ENCODE results near the gene NHLRC3. TPM values are rescaled to one million over a fixed set of nuclear protein-coding genes. Genes with fewer than 3 reads are reported as not detected.

Gene NHLRC3
- total RNA-seq, 4 donors from 2014 or later, result 3.2 to 58.1 (median 38.9) TPM

GRCh38 chr13:39020853-39021462, 17.3 kb upstream of the NHLRC3 start:
- in situ Hi-C loops (cut with MboI; ENCODE audit: low pct_ligation_motif_present in 1 of 4, low pct_unique_long_range_greater_than_20kb in 1 of 4, low sequenced_read_pairs in 3 of 4) (no loop called here), intact Hi-C loops (cut with DNase I; ENCODE audit: low total_unique reads) (no loop called here)
- peaks cover 0 to 25% (median 9%) of the 10 kb centered on the region in 4 donors for H3K36me3 ChIP-seq
- no peak for DNase-seq
- no peaks in the 10 kb centered on the region for H3K9me3 ChIP-seq
- no peak overlapping the region for H3K4me3 ChIP-seq
- H3K27ac ChIP-seq, result no peak overlapping the region
- no peaks in the 10 kb centered on the region for H3K27me3 ChIP-seq
- TF ChIP-seq EP300 (IDR thresholded peaks at IDR 0.05; ENCODE audit: low read depth) (no peak), POLR2A (IDR thresholded peaks at IDR 0.05) (no peak)
- peaks cover 0 to 48% (median 16%) of the 10 kb centered on the region in 4 donors for H3K4me1 ChIP-seq
- WGBS, 2 donors (ENCODE audit: low coverage in 1 of 2), result 72 to 74% methylated on average over 4 of the region's 4 CpGs

GRCh38 chr13:39023316-39023715, 14.9 kb upstream of the NHLRC3 start:
- no peak overlapping the region for H3K4me3 ChIP-seq
- no peak for DNase-seq
- no peaks in the 10 kb centered on the region for H3K9me3 ChIP-seq
- H3K36me3 ChIP-seq, result peaks cover 0 to 35% (median 11%) of the 10 kb centered on the region in 4 donors
- peaks cover 0 to 52% (median 21%) of the 10 kb centered on the region in 4 donors for H3K4me1 ChIP-seq
- no peaks in the 10 kb centered on the region for H3K27me3 ChIP-seq
- H3K27ac ChIP-seq, result peak overlapping the region in 3 of 4 donors; percentile 40 to 59 (median 47)
- WGBS, 2 donors (ENCODE audit: low coverage in 1 of 2), result 49 to 59% methylated on average over 2 of the region's 2 CpGs
- TF ChIP-seq EP300 (IDR thresholded peaks at IDR 0.05; ENCODE audit: low read depth) (no peak), CTCF (IDR thresholded peaks at IDR 0.05) (no peak), POLR2A (IDR thresholded peaks at IDR 0.05) (no peak), POLR2AphosphoS5 (IDR thresholded peaks at IDR 0.05) (no peak)
- intact Hi-C loops (cut with DNase I; ENCODE audit: low total_unique reads) (no loop called here), in situ Hi-C loops (cut with MboI; ENCODE audit: low pct_ligation_motif_present in 1 of 4, low pct_unique_long_range_greater_than_20kb in 1 of 4, low sequenced_read_pairs in 3 of 4) (no loop called here)

- Histone ChIP-seq H3K9me3 (no peaks in the 10 kb centered on the region), H3K27me3 (no peaks in the 10 kb centered on the region), H3K27ac (peak overlapping the region in 3 of 4 donors; percentile 40 to 59 (median 47)), H3K36me3 (peaks cover 0 to 33% (median 12%) of the 10 kb centered on the region in 4 donors), H3K4me1 (peaks cover 0 to 52% (median 21%) of the 10 kb centered on the region in 4 donors), H3K4me3 (no peak overlapping the region)
- TF ChIP-seq POLR2A (IDR thresholded peaks at IDR 0.05) (no peak), POLR2AphosphoS5 (IDR thresholded peaks at IDR 0.05) (peak in 1 of 3 donors; percentile 8)
- in situ Hi-C loops (cut with MboI; ENCODE audit: low pct_ligation_motif_present in 1 of 4, low pct_unique_long_range_greater_than_20kb in 1 of 4, low sequenced_read_pairs in 3 of 4) (no loop called here), intact Hi-C loops (cut with DNase I; ENCODE audit: low total_unique reads) (no loop called here)
- peak; percentile 41 for DNase-seq
These were observed 14.5 kb upstream of the NHLRC3 start for GRCh38 chr13:39023761-39024160.

- H3K4me3 ChIP-seq, result no peak overlapping the region
- H3K4me1 ChIP-seq, result peaks cover 0 to 47% (median 21%) of the 10 kb centered on the region in 4 donors
- 52% methylated on average over 2 of the region's 2 CpGs; no CpG with 5 or more reads in 1 of the 2 donors for WGBS, 2 donors (ENCODE audit: low coverage in 1 of 2)
- no peaks in the 10 kb centered on the region for H3K27me3 ChIP-seq
- peaks cover 0 to 34% (median 15%) of the 10 kb centered on the region in 4 donors for H3K36me3 ChIP-seq
- no peaks in the 10 kb centered on the region for H3K9me3 ChIP-seq
- peak in 1 of 3 donors; percentile 24 for TF ChIP-seq POLR2AphosphoS5 (IDR thresholded peaks at IDR 0.05)
- no peak for TF ChIP-seq CTCF (IDR thresholded peaks at IDR 0.05)
- peak; percentile 15 for DNase-seq
- peak overlapping the region in 3 of 4 donors; percentile 17 to 57 (median 30) for H3K27ac ChIP-seq
- in situ Hi-C loops (cut with MboI; ENCODE audit: low pct_ligation_motif_present in 1 of 4, low pct_unique_long_range_greater_than_20kb in 1 of 4, low sequenced_read_pairs in 3 of 4), result loop anchor here in 1 of 4 donors (25.0 kb wide), 1 partner anchor 587 kb away; the partner anchor contains the start of gene LHFPL6
- intact Hi-C loops (cut with DNase I; ENCODE audit: low total_unique reads), result no loop called here
These were observed 12.8 kb upstream of the NHLRC3 start for GRCh38 chr13:39025433-39025839.

GRCh38 chr13:39032150-39032549, 6.1 kb upstream of the NHLRC3 start:
- Histone ChIP-seq H3K9me3 (no peaks in the 10 kb centered on the region), H3K4me3 (no peak overlapping the region), H3K36me3 (peaks cover 0 to 10% (median 5%) of the 10 kb centered on the region in 4 donors), H3K4me1 (peaks cover 3 to 43% (median 28%) of the 10 kb centered on the region in 4 donors), H3K27me3 (no peaks in the 10 kb centered on the region), H3K27ac (no peak overlapping the region)
- TF ChIP-seq EP300 (IDR thresholded peaks at IDR 0.05; ENCODE audit: low read depth) (no peak), CTCF (IDR thresholded peaks at IDR 0.05) (no peak), POLR2AphosphoS5 (IDR thresholded peaks at IDR 0.05) (no peak), POLR2A (IDR thresholded peaks at IDR 0.05) (no peak)
- intact Hi-C loops (cut with DNase I; ENCODE audit: low total_unique reads) (no loop called here), in situ Hi-C loops (cut with MboI; ENCODE audit: low pct_ligation_motif_present in 1 of 4, low pct_unique_long_range_greater_than_20kb in 1 of 4, low sequenced_read_pairs in 3 of 4) (loop anchor here in 1 of 4 donors (25.0 kb wide), 1 partner anchor 580 kb away; the partner anchor contains the start of gene LHFPL6)
- WGBS, 2 donors (ENCODE audit: low coverage in 1 of 2), result 92% methylated on average over 1 of the region's 1 CpG
- no peak for DNase-seq

All from transverse colon (tissue), 4 donors.